Peyer's patch (tissue), 4 donors: ENCODE data around the gene PDZD2.

Source experiments
- CTCF ChIP-seq, 6 experiments: fragments of 450-650 bp in 4 of 6; fragments of 200-600 bp in 2 of 6; sonication (generic) in 1 of 6; IDR thresholded peaks; one replicate each; pipeline ENCODE4 v1.5.1; 2017 to 2019; ENCODE audit warnings: antibody characterized with exemption in 6 of 6, mild to moderate bottlenecking in 3 of 6, moderate library complexity in 1 of 6
- POLR2A ChIP-seq, 2 donors: fragments of 450-650 bp; IDR thresholded peaks; one replicate each; pipeline ENCODE4 v1.5.1; 2017; ENCODE audit warnings: antibody characterized with exemption in 2 of 2, mild to moderate bottlenecking in 2 of 2, moderate library complexity in 2 of 2

DNA sequence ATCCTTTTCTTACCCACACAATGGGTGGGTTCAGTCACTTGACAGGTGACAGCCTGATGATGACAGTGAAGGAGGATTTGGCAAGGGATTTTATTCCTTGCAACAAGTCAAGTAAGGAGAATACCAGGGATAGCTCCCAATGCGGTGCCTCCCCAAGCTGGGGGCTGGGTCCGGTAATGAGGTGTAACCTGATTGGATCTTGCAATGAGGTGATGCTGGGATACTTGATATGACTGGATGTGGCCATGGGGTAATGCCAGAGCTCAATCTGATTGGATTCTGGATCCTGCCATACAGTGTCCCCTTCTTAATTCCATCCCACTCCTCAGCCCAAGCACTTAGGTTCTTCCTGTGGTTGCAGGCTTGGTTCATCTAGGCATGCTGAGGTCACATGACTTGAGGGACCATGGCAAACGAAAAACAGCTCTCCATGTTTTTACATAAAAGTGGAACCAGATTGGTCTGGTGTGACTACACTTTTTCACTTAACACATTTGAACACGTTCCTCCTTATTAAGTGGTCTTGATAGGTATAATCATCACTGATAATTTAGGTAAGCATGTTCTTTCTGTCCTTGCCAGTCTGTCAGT lies 181.1 kb downstream of the PDZD2 start:
- TF ChIP-seq POLR2A (IDR thresholded peaks at IDR 0.05), result no peak
- no peak for TF ChIP-seq CTCF (IDR thresholded peaks at IDR 0.05)
